Ascending aorta (tissue), 2 donors: ENCODE data around the gene TMEM132C. TPM values are rescaled to one million over a fixed set of nuclear protein-coding genes. Genes with fewer than 3 reads are reported as not detected.

Experiments used
- DNase-seq, 2 donors: peaks; one replicate each; pipeline ENCODE4 v3.0.0-alpha.2; 2019; ENCODE audit warnings: low spot score in 2 of 2
- H3K27ac ChIP-seq, 2 donors: fragments of 200-600 bp; sonication (generic); one replicate each; pipeline ENCODE4 v1.5.1; 2016 to 2017; ENCODE audit warnings: mild to moderate bottlenecking in 1 of 2
- H3K27me3 ChIP-seq: fragments of 200-600 bp; sonication (generic); one replicate; pipeline ENCODE4 v1.5.1; 2017
- H3K36me3 ChIP-seq, 2 donors: fragments of 200-600 bp; sonication (generic); one replicate each; pipeline ENCODE4 v1.5.1; 2016
- H3K4me1 ChIP-seq, 2 donors: fragments of 200-600 bp; sonication (generic); one replicate each; pipeline ENCODE4 v1.5.1; 2016 to 2017; ENCODE audit warnings: mild to moderate bottlenecking in 1 of 2
- H3K4me3 ChIP-seq, 2 donors: fragments of 200-600 bp; sonication (generic); one replicate each; pipeline ENCODE4 v1.5.1; 2016 to 2017; ENCODE audit warnings: mild to moderate bottlenecking in 1 of 2
- H3K9me3 ChIP-seq, 2 donors: fragments of 200-600 bp; sonication (generic); one replicate each; pipeline ENCODE4 v1.5.1; 2016
- CTCF ChIP-seq, 3 experiments: fragments of 200-600 bp in 2 of 3; fragments of 450-650 bp in 1 of 3; sonication (generic) in 2 of 3; IDR thresholded peaks; one replicate each; pipeline ENCODE4 v1.5.1; 2016 to 2019; ENCODE audit warnings: antibody characterized with exemption in 3 of 3, mild to moderate bottlenecking in 1 of 3, moderate library complexity in 1 of 3
- intact Hi-C: fragments of 100-400 bp; cut with DNase I; formaldehyde crosslinking; loops from one replicate; pipeline ENCODE4 v1.15.1; 2023
- total RNA-seq: library from RNA; depleted of rRNA; stranded (reverse); fragments of >200 nt; gene quantifications from one replicate; pipeline ENCODE4 v1.1.0, GENCODE V29; 2016

Gene TMEM132C
- total RNA-seq, 1 donor from 2014 or later = 0.96 TPM

DNA sequence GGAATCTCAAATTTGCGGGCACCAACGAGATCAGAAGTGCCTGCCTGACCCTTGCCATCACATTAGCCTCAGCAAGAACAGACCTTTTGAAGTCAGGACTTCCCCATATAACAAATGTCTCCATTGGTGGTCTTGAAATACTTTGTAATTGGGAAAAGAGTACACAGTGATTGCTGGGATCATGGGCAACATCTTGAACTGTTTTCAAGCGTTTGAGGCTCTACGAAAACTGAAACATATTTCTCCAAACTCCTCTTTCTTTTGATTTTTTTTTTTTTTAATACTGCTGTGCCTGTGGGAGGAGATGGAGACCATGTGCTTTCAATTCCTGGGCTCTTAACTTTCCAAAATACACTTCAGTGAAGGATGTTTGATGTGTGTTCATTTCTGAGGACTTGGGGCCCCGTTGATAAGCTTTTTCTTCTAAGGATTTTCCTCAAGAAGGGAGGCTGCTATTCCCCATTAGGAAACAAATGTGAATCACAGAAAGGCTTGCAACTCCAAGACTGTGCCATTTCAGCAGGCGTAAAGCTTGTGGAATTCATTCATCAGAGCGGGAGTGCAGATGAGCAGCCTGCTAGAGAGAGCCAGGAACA lies 94.5 kb downstream of the TMEM132C start:
- Histone ChIP-seq H3K36me3 (no peaks in the 10 kb centered on the region), H3K27ac (no peak overlapping the region), H3K4me3 (no peak overlapping the region), H3K4me1 (no peaks in the 10 kb centered on the region), H3K27me3 (no peaks in the 10 kb centered on the region), H3K9me3 (no peaks in the 10 kb centered on the region)
- no peak for DNase-seq
- intact Hi-C loops = no loop called here
- no peak for TF ChIP-seq CTCF (IDR thresholded peaks at IDR 0.05)

DNA sequence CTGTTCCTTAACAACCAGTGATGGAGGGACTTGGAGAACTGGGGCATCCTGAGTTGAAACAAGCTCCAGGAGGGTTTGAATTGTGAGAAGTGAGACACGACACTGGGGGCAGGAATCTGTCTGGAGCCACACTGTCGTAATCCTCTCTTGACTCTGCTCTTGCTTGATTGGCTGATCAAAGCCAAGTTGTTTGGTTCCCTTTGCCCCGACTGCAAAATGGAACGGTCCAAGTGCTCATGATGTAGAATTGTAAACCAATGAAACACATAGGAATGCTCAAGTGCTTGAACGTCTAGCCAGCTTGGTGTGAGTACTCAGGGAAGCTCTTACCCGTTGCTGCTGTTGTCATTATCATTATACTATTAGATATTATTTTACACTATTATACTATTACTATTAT lies 98.1 kb downstream of the TMEM132C start:
- no peaks in the 10 kb centered on the region for H3K36me3 ChIP-seq
- H3K9me3 ChIP-seq = no peaks in the 10 kb centered on the region
- H3K4me3 ChIP-seq = no peak overlapping the region
- no peak for TF ChIP-seq CTCF (IDR thresholded peaks at IDR 0.05)
- H3K27ac ChIP-seq = no peak overlapping the region
- H3K27me3 ChIP-seq = no peaks in the 10 kb centered on the region
- intact Hi-C loops = no loop called here
- no peak for DNase-seq
- H3K4me1 ChIP-seq = no peaks in the 10 kb centered on the region

DNA sequence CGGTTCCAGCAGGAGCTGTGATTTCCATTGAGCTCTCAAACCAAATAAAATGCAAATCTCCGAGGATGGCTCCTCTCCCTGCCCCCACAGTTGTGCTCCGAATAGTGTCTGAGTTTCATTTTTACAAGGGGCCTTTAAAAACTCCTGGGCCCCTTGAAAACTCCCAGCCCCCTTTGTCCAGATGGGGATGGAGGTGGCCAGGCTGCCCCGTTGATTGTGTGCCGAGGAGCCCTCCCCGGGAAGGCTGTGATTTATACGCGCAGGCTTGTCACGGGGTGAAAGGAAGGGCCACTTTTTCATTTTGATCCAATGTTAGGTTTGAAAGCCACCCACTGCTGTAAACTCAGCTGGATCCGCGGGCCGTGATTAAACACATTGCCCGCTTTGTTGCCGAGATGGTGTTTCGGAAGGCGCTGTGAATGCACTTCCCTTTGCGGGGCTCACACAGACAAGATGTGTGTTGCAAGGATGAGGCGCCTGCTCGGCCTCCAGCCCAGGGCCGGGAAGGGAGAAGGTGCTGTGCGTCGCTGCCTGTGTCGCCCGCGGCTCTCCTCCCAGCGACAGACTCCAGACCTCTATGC lies 98.8 kb downstream of the TMEM132C start:
- no peak for DNase-seq
- no peak overlapping the region for H3K27ac ChIP-seq
- H3K4me3 ChIP-seq = peak overlapping the region; percentile 34 to 44
- intact Hi-C loops = no loop called here
- no peaks in the 10 kb centered on the region for H3K36me3 ChIP-seq
- H3K27me3 ChIP-seq = no peaks in the 10 kb centered on the region
- no peaks in the 10 kb centered on the region for H3K9me3 ChIP-seq
- TF ChIP-seq CTCF (IDR thresholded peaks at IDR 0.05) = no peak
- H3K4me1 ChIP-seq = no peaks in the 10 kb centered on the region

- intact Hi-C loops = no loop called here
- no peak for TF ChIP-seq CTCF (IDR thresholded peaks at IDR 0.05)
- Histone ChIP-seq H3K9me3 (no peaks in the 10 kb centered on the region), H3K27me3 (no peaks in the 10 kb centered on the region), H3K36me3 (no peaks in the 10 kb centered on the region), H3K4me3 (no peak overlapping the region), H3K4me1 (no peaks in the 10 kb centered on the region), H3K27ac (no peak overlapping the region)
- no peak for DNase-seq
These were observed 101.0 kb downstream of the TMEM132C start for GRCh38 chr12:128367961-128368360.

DNA sequence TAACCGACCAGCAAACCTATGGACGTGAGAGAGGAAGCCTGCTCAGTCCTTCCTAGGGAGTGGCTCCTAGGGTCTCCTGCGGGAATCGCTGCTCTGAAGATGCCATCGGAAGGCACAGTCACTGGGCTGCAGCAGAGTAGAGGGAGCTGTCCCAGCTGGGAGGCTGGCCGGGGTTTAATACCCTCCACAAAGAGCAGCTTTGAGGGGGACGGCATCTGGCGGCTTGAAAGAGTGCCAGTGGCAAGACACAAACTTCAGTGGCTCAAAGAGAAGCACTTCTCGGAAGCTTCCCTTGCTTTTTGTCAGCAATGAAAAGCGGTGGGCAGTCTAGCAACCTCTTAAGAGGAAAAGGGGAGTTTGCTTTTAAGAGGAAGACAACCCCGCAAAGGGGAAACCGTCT lies 114.6 kb downstream of the TMEM132C start:
- TF ChIP-seq CTCF (IDR thresholded peaks at IDR 0.05) = no peak
- Histone ChIP-seq H3K4me1 (no peaks in the 10 kb centered on the region), H3K27me3 (no peaks in the 10 kb centered on the region), H3K4me3 (no peak overlapping the region), H3K9me3 (no peaks in the 10 kb centered on the region), H3K36me3 (no peaks in the 10 kb centered on the region), H3K27ac (no peak overlapping the region)
- intact Hi-C loops = no loop called here
- DNase-seq = no peak
